ENCODE data around the gene TREH.

- no peak for TF ChIP-seq CTCF (IDR thresholded peaks at IDR 0.05)
- TF ChIP-seq POLR2A (IDR thresholded peaks at IDR 0.05), result no peak
Observed at GRCh38 chr11:118657709-118658428, 21.6 kb downstream of the TREH start.

Measured in vagina (tissue), 2 donors.